ENCODE data around the gene BBIP1.

The BBIP1 gene, protein sequence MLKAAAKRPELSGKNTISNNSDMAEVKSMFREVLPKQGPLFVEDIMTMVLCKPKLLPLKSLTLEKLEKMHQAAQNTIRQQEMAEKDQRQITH

GRCh38 chr10:110918643-110919348 is at the start of gene BBIP1:
Gene BBIP1, minus strand, starts transcription at chr10:110919180. Its CDS starts 1,023 bp downstream, at chr10:110918157.
- peak; percentile 100 for DNase-seq
- in situ Hi-C loops (cut with MboI; ENCODE audit: low pct_unique_long_range_greater_than_20kb, low sequenced_read_pairs): no loop called here

DNA sequence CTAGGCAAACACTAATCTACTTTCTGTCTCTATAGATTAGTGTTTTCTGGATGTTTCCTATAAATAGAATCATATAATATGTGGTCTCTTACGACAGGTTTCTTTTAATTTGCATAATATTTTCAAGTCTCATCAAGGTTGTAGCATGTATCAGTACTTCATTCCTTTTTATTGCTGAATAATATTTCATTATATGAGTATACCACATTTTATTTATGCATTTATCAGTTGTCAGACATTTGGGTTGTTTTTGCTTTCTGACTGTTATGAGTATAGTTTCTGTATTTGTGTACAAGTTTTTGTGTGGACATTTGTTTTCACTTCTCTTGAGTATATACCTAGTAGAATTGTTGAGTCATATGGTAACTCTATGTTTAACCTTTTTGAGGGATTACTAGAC is 48.7 kb upstream of the BBIP1 start:
- no peak for DNase-seq
- in situ Hi-C loops (cut with MboI; ENCODE audit: low pct_unique_long_range_greater_than_20kb, low sequenced_read_pairs): no loop called here

DNA sequence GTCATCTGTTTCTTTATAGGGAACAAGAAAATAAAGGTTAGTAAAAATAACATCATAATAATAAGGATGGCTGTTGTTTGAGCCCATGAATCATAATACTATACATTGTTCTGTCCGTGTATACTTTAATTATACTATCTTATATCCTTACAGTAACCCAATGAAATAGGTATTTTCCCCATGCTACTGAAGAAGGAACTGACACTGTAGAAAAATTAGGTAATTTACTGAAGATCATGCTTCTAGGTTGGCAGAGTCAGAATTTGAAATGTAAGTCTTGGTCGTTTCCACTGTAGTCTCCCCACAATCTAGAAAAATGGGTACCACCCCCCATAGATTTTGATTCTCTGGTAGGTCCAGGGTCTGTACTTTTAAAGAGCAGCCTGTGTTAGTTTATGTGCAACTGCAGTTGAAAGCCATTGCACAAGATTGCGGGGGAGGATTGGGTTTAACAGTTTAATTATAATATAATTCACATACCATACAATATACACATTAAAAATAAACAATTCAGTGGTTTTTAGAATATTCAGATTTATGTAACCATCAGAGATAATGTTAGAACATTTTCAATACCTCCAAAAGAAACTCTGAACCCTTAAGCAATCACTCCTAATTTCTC is 48.1 kb upstream of the BBIP1 start:
- in situ Hi-C loops (cut with MboI; ENCODE audit: low pct_unique_long_range_greater_than_20kb, low sequenced_read_pairs): no loop called here
- DNase-seq: no peak

DNA sequence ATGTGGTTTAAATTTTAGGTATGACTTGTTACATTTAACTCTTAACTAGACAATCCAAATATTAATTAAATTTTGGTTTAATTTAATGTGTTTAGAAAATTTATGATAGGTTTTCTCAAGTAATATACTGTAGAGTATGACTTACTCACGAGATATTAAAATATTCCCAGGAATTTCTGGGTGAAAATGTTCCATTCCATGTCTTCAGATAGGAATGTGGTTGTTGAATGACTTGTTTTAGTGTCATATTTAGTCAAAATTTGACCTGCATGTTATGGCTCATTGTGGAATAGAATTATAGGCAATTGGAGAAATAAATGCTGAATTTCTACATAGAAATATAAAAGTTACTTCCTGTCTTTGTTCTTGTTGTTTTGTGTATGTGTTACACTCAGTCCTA is 47.2 kb upstream of the BBIP1 start:
- in situ Hi-C loops (cut with MboI; ENCODE audit: low pct_unique_long_range_greater_than_20kb, low sequenced_read_pairs): no loop called here
- DNase-seq: no peak

- in situ Hi-C loops (cut with MboI; ENCODE audit: low pct_unique_long_range_greater_than_20kb, low sequenced_read_pairs): no loop called here
- DNase-seq: no peak
Measured at GRCh38 chr10:110965216-110965615, 46.2 kb upstream of the BBIP1 start.

DNA sequence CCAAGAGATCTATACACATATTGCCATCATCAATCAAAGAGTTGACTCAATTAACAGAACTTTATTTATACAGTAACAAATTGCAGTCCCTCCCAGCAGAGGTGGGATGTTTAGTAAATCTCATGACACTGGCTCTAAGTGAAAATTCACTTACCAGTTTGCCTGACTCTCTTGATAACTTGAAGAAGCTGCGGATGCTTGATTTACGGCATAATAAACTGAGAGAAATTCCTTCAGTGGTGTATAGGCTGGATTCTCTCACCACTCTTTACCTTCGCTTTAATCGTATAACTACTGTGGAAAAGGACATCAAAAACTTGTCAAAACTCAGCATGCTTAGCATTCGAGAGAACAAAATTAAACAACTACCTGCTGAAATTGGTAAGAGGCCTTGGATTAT is 45.7 kb upstream of the BBIP1 start:
- DNase-seq: no peak
- in situ Hi-C loops (cut with MboI; ENCODE audit: low pct_unique_long_range_greater_than_20kb, low sequenced_read_pairs): no loop called here

DNA sequence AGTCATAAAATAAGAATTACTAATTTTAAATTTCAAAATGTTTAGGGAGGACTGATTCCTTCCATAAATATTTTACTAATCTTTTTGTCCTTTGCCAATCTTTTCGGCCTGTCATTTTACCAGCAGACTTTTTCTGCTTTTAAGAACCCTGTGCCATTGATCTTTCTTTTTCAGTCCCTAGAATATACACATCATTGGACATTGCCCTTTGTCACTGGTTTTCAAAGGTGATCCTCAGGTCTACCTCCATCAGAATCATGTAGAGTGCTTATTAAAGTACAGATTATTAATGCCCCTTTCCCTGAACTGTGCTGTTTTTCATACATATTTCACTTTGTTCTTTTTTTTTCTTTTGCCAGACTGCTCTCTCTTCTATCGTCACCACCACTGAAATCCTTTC is 44.2 kb upstream of the BBIP1 start:
- in situ Hi-C loops (cut with MboI; ENCODE audit: low pct_unique_long_range_greater_than_20kb, low sequenced_read_pairs): no loop called here
- no peak for DNase-seq

DNA sequence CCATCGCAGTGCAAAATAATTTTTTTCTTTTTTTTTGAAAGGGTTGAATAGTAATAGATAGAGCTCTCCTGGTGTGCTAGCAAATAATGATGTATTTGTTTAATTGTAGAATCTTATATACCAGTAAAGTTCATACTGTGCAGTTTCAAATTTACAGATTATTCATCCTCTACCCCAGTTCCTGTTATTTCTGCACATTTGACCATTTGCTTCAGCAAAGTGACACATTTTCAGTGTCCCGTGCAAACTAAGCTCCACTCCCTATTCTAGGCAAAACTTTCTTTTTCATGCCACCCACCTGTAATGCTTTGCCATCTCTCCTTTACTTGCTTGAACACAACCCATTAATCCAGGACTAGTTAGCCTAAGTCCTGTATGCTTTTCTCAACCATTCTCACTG is 43.5 kb upstream of the BBIP1 start:
- DNase-seq: no peak
- in situ Hi-C loops (cut with MboI; ENCODE audit: low pct_unique_long_range_greater_than_20kb, low sequenced_read_pairs): no loop called here

GRCh38 chr10:110960333-110960712 is 41.3 kb upstream of the BBIP1 start:
- in situ Hi-C loops (cut with MboI; ENCODE audit: low pct_unique_long_range_greater_than_20kb, low sequenced_read_pairs): no loop called here

GRCh38 chr10:110959379-110960332 is 40.7 kb upstream of the BBIP1 start:
- no peak for DNase-seq
- in situ Hi-C loops (cut with MboI; ENCODE audit: low pct_unique_long_range_greater_than_20kb, low sequenced_read_pairs): no loop called here

More at GRCh38 chr10:110960333-110960712, 41.3 kb upstream of the BBIP1 start:
- DNase-seq: no peak

- no peak for DNase-seq
- in situ Hi-C loops (cut with MboI; ENCODE audit: low pct_unique_long_range_greater_than_20kb, low sequenced_read_pairs): no loop called here
Measured at GRCh38 chr10:110957606-110958005, 38.6 kb upstream of the BBIP1 start.

GRCh38 chr10:110951381-110951780 is 32.4 kb upstream of the BBIP1 start:
- in situ Hi-C loops (cut with MboI; ENCODE audit: low pct_unique_long_range_greater_than_20kb, low sequenced_read_pairs): no loop called here
- DNase-seq: no peak

DNA sequence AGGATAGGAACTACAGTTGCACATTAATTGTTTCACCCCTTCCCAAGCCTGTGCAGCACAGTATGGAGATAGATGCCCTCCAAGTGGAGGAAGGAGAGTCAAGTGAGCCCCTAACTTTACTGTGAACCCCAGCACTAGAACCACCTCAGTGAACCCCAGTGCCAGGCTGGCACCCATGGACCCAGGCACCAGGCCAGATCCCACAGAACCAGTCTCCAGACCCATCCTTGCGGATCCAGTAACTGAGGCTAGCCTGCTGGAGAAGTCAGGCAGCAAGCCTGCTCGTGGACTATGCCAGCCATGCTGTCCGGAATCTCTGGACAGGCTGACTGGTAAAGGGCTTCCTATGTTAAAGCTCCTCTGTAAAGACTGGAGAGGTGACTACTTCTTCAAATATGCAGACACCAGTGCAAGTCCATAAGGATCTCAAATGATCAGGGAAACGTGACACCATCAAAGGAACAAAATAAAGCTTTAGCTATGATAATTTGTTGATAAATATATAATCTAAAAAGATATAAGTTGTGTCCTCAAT is 28.1 kb upstream of the BBIP1 start:
- in situ Hi-C loops (cut with MboI; ENCODE audit: low pct_unique_long_range_greater_than_20kb, low sequenced_read_pairs): no loop called here

DNA sequence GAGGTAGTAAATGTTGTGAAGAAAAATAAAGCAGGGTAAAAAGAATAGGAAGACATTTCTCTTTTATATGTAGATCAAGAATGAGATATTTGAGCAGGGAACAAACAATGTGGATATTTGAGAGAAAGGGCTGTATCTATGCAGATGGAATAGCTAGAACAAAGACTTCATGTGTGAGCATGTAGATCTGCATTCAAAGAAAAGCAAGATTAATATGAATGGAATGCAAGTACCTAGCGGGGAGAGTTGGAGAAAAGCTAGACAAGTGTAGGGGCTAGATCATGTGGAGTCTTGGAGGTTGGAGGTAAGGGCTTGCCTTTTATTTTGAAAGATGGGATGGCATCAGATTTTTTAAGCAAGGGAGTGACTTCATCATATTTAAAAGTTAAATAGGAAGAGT is 27.5 kb upstream of the BBIP1 start:
- in situ Hi-C loops (cut with MboI; ENCODE audit: low pct_unique_long_range_greater_than_20kb, low sequenced_read_pairs): no loop called here
- DNase-seq: no peak

More for the DNA sequence above, 28.1 kb upstream of the BBIP1 start:
- DNase-seq: no peak

GRCh38 chr10:110944792-110945396 is 25.9 kb upstream of the BBIP1 start:
- no peak for DNase-seq
- in situ Hi-C loops (cut with MboI; ENCODE audit: low pct_unique_long_range_greater_than_20kb, low sequenced_read_pairs): no loop called here

DNA sequence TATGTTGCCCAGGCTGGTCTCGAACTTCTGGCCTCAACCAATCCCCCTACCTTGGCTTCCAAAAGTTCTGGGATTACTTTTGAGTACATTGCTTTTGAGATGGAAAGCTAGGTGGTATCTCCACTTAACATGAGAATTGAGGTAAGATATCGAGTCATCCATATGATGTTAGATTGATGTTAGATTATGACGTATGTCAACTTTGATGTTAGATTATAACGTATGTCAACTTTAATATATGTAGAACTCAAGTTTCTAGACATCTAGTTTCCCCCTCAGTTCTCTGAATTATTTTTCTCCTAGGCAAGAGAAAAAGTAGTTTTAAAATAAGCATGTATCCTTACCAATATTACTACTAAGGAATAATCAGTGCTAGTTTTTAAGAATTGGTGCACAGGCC is 20.4 kb upstream of the BBIP1 start:
- DNase-seq: no peak
- in situ Hi-C loops (cut with MboI; ENCODE audit: low pct_unique_long_range_greater_than_20kb, low sequenced_read_pairs): no loop called here

DNA sequence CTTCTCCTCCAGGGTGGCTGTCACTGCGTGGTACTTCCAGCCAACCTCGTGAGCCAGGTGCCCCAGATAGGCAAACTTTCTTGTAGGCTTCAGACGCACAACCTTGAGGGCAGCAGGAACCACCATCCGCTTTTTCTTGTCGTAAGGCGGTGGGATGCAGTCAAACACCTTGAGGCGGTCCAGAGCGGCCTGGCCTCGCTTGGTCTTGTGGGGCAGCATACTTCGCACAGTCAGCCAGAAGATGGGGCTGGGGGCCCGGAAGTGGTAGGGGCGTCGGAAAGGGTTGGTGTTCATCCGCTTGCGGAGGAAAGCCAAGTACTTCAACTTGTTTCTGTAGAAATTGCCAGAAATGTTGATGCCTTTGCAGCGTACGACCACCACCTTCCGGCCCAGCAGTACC is 17.8 kb upstream of the BBIP1 start:
- DNase-seq: no peak
- in situ Hi-C loops (cut with MboI; ENCODE audit: low pct_unique_long_range_greater_than_20kb, low sequenced_read_pairs): no loop called here

DNA sequence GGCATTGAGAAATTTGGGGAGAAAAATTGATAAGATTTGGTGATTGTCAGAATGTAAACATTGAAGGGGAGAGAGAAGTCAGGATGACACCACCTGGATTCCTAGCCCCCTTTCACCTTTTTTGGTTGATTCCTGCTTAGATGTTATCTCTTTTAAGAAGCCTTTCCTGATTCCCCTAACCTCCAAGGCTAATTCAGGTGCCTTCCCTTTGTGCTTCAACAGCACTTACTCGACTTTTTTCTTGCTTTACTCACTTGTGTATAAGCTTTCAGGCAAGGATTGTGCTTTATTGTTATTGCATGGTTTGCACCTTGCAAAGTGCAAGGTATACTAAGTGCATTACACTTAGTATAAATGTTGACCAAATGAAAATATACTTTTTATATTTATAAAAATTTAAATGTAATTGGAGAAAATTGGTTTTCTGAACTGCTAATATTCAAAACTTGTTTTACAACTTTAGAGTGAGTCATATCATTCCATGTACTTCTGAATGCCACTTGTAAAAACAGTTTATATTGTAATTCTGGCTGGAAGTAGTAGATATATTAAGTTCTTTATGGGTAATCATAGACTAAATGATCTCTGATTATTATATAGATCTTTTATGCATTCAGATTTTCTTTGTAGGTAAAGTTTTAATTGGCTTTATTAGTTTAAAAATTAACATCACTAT is 13.7 kb upstream of the BBIP1 start:
- in situ Hi-C loops (cut with MboI; ENCODE audit: low pct_unique_long_range_greater_than_20kb, low sequenced_read_pairs): no loop called here
- no peak for DNase-seq

Measured in KBM-7 (cell line).